BE2C (cell line): Measurements from ENCODE around the gene TMEM163.

Experiments
- DNase-seq: peaks from one replicate; pipeline ENCODE4 v3.0.0-alpha.2; 2020
- H3K27me3 ChIP-seq: fragments of 250-450 bp; sonication (Bioruptor Pico); 2 replicates; pipeline ENCODE4 v1.5.1; 2020; ENCODE audit warnings: mild to moderate bottlenecking
- H3K36me3 ChIP-seq: fragments of 250-450 bp; sonication (Bioruptor Pico); 2 replicates; pipeline ENCODE4 v1.5.1; 2020; ENCODE audit warnings: mild to moderate bottlenecking
- H3K4me1 ChIP-seq: fragments of 250-450 bp; sonication (Bioruptor Pico); 2 replicates; pipeline ENCODE4 v1.5.1; 2020
- H3K4me3 ChIP-seq: 2 replicates; pipeline ENCODE4 v1.5.1; 2011; ENCODE audit warnings: low read depth, low read length
- H3K9me3 ChIP-seq: fragments of 250-450 bp; sonication (Bioruptor Pico); 2 replicates; pipeline ENCODE4 v1.5.1; 2020
- TF ChIP-seq, protein P1 (sequence below): IDR thresholded peaks from 2 replicates; pipeline ENCODE4 v1.5.1; 2012; ENCODE audit warnings: mild to moderate bottlenecking, low read depth, low read length

TMEM163 gene

DNA sequence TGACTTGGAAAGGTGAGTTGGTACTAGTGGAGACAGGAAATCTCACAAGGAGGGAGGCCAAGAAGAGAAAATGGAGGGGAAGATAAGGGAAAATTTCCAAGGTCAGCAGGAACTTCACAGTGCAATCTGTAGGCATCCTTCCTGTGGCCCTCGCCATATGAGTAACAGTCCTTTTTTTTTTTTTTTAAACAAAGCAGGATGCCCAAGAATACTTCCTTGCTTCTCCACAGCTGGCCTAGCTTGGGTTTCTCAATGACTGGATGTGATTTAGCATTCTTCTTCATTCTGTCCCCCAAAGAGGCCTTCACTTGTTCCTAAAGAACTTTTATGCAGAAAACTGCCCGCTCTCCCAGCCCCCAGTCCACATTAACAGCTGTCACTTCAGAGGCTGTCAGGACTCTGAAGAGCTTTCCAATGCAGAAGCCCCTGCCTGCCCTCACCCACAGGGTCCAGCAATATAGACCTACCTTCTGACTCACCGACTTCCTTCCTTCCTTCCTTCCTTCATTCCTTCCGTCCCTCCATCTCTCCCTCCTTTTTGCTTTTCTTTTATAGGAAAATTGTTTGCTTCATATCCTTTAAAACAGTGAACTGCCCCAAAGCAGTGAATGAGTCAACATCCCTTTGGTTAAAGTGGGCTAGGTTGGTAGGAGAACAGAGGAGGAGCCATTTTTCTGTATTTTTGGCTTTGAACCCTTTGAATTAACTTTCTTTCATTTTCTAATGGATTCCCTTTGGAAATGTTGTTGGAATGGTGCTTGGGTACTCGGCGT is 292.9 kb downstream of the TMEM163 start:
- no peaks in the 10 kb centered on the region for H3K36me3 ChIP-seq
- no peaks in the 10 kb centered on the region for H3K4me1 ChIP-seq
- H3K4me3 ChIP-seq, result no peak overlapping the region
- DNase-seq, result no peak
- H3K9me3 ChIP-seq, result no peaks in the 10 kb centered on the region
- TF ChIP-seq, protein P1, sequence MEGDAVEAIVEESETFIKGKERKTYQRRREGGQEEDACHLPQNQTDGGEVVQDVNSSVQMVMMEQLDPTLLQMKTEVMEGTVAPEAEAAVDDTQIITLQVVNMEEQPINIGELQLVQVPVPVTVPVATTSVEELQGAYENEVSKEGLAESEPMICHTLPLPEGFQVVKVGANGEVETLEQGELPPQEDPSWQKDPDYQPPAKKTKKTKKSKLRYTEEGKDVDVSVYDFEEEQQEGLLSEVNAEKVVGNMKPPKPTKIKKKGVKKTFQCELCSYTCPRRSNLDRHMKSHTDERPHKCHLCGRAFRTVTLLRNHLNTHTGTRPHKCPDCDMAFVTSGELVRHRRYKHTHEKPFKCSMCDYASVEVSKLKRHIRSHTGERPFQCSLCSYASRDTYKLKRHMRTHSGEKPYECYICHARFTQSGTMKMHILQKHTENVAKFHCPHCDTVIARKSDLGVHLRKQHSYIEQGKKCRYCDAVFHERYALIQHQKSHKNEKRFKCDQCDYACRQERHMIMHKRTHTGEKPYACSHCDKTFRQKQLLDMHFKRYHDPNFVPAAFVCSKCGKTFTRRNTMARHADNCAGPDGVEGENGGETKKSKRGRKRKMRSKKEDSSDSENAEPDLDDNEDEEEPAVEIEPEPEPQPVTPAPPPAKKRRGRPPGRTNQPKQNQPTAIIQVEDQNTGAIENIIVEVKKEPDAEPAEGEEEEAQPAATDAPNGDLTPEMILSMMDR, result no peak
- H3K27me3 ChIP-seq, result no peaks in the 10 kb centered on the region

DNA sequence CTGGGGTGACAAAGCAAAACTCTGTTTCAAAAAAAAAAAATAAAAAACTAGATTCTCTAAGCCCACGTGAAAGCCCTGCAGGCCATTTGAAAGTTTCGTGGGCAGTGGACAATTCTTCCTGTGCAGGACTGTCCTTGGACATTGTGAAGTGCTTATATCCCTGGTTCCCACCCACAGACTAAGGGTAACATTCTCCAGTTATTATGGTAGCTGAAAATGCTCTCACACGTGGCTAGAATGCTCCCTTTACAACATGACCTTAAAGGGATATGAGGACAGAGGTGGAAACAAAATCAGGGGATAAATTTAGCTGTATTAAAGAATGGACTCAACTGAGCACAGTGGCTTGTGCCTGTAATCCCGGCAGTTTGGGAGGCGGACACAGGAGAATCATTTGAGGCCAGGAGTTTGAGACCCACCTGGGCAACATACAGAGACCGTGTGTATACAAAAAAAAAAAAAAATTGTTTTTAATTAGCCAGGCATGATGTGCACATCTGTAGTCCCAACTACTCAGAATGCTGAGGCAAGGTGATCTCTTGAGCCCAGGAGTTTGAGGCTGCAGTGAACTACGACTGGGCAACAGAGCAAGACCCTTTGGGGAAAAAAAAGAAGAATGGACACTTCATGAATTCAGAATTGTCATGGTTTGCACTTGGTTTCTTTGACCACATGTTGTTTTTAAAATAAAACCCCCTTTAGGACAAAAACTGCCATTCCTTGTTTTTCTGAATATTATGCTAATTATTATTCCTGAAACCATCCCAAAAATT is 297.1 kb downstream of the TMEM163 start:
- Histone ChIP-seq H3K4me1 (no peaks in the 10 kb centered on the region), H3K4me3 (no peak overlapping the region), H3K36me3 (no peaks in the 10 kb centered on the region), H3K9me3 (no peaks in the 10 kb centered on the region), H3K27me3 (no peaks in the 10 kb centered on the region)
- DNase-seq, result no peak
- TF ChIP-seq, protein P1, result no peak

DNA sequence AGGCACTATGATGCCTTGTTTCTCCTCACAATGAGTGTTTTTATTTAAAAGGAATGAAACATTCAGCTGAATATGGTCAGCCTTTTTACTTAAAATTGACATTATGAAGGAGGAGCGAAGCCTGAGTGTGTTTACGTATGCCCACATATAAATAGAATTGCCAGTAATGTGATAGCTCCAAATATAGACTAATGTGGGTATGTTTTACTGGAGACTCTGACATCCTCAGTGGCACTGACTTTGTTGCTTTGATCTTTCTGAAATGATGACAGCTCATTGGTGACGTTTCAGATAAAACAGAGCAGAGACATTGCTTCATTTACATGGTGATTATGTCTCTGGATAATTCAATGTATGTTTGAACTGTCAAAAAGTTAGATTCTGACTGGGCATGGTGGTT is 297.9 kb downstream of the TMEM163 start:
- no peak for DNase-seq
- Histone ChIP-seq H3K4me1 (no peaks in the 10 kb centered on the region), H3K9me3 (no peaks in the 10 kb centered on the region), H3K27me3 (no peaks in the 10 kb centered on the region), H3K36me3 (no peaks in the 10 kb centered on the region), H3K4me3 (no peak overlapping the region)
- TF ChIP-seq, protein P1, result no peak

DNA sequence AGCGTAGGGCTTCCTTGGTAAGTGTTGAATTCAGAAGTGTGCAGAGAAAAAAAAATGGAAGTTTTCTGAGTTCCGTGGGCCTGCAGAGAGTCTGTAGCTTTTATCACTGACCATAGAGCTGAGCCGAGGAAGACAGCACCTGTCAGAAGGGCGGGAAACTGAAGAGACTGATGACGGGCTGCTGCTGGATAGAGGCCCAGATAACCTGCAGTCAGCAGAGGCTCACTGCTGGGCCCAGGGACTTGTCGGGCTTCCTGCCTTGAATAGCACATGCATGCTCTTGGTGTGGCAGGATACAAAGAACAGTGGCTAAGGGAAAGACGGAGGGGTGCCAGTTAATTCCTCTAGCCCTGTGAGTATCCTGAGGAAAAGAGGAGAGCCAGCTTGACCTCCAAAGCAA is 298.5 kb downstream of the TMEM163 start:
- H3K9me3 ChIP-seq, result no peaks in the 10 kb centered on the region

DNA sequence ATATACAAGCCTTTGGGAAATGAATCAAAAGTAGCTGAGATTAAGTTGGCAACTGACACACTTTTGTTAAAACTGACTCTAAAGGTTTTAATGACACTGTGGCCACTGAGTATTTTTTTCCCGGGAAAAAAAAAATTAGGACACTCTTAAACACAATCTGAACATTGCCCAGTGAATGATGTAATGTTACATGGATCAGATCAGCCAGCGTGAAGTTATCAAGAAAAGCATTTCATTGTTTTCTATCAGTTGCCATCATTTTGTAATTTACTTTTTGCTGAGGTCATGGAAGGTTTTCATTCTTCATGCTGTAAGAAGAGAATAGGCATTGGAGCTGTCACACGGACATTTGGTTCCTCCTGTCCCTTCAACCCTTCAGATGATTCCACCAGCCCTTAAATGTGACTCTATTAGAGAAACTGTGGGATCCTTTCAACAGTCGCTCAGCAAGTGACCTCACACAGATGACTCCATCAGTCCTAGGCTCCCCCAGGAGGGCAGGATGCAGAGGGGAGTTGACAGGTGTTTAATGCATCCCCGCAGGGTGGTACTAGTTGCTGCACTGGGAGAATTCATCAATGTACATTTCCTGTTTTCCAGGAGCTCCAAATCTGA is 300.7 kb downstream of the TMEM163 start:
- Histone ChIP-seq H3K4me1 (no peaks in the 10 kb centered on the region), H3K27me3 (no peaks in the 10 kb centered on the region), H3K9me3 (no peaks in the 10 kb centered on the region), H3K36me3 (no peaks in the 10 kb centered on the region), H3K4me3 (no peak overlapping the region)
- TF ChIP-seq, protein P1, result no peak
- no peak for DNase-seq

More for the DNA sequence above, 298.5 kb downstream of the TMEM163 start:
- Histone ChIP-seq H3K4me3 (no peak overlapping the region), H3K4me1 (no peaks in the 10 kb centered on the region), H3K36me3 (no peaks in the 10 kb centered on the region), H3K27me3 (no peaks in the 10 kb centered on the region)
- no peak for DNase-seq
- TF ChIP-seq, protein P1, result no peak
